Tibial nerve (tissue), 4 donors: ENCODE data around the gene PSTPIP1. TPM values are rescaled to one million over a fixed set of nuclear protein-coding genes. Genes with fewer than 3 reads are reported as not detected.
A peak's percentile ranks its signal among the peaks of the same experiment; 100 is the strongest.

Experiments
- DNase-seq, 2 donors: peaks; one replicate each; pipeline ENCODE4 v3.0.0-alpha.2; 2019; ENCODE audit warnings: low spot score in 2 of 2
- H3K27ac ChIP-seq, 4 donors: fragments of 200-600 bp; sonication (generic) in 3 of 4; one replicate each; pipeline ENCODE4 v1.5.1; 2017 to 2019; ENCODE audit warnings: mild to moderate bottlenecking in 1 of 4
- H3K27me3 ChIP-seq, 2 donors: fragments of 200-600 bp; sonication (generic) in 1 of 2; one replicate each; pipeline versions ENCODE4 v1.5.1 to v1.6.0; 2017 to 2019
- H3K36me3 ChIP-seq, 3 donors: fragments of 200-600 bp; sonication (generic); one replicate each; pipeline ENCODE4 v1.5.1; 2018 to 2019
- H3K4me1 ChIP-seq, 4 donors: fragments of 200-600 bp; sonication (generic) in 3 of 4; one replicate each; pipeline ENCODE4 v1.5.1; 2017 to 2019
- H3K4me3 ChIP-seq, 4 donors: fragments of 200-600 bp; sonication (generic) in 3 of 4; one replicate each; pipeline ENCODE4 v1.5.1; 2017 to 2019; ENCODE audit warnings: mild to moderate bottlenecking in 1 of 4, moderate library complexity in 1 of 4
- H3K9me3 ChIP-seq, 4 donors: fragments of 200-600 bp; sonication (generic) in 3 of 4; one replicate each; pipeline ENCODE4 v1.5.1; 2017 to 2019
- CTCF ChIP-seq, 5 experiments: fragments of 200-600 bp in 3 of 5; fragments of 450-650 bp in 2 of 5; sonication (generic) in 3 of 5; IDR thresholded peaks; one replicate each; pipeline ENCODE4 v1.5.1; 2016 to 2019; ENCODE audit warnings: antibody characterized with exemption in 5 of 5, mild to moderate bottlenecking in 3 of 5, moderate library complexity in 2 of 5
- EP300 ChIP-seq, 2 donors: sonication (generic); formaldehyde crosslinking; IDR thresholded peaks; one replicate each; pipeline ENCODE4 v1.6.1; 2017; ENCODE audit warnings: antibody characterized with exemption in 2 of 2, mild to moderate bottlenecking in 1 of 2
- POLR2A ChIP-seq, 2 donors: fragments of 450-650 bp; IDR thresholded peaks; one replicate each; pipeline ENCODE4 v1.6.1; 2017; ENCODE audit warnings: antibody characterized with exemption in 2 of 2, mild to moderate bottlenecking in 2 of 2, moderate library complexity in 2 of 2
- WGBS, 2 donors: methylation state at CpG; one replicate each; pipeline ENCODE4 v1.1.5; 2018; 5-methylcytosine and 5-hydroxymethylcytosine counted together
- total RNA-seq, 4 donors: library from RNA; depleted of rRNA; stranded (reverse); fragments of >200 nt; gene quantifications; one replicate each; pipeline ENCODE4 v1.1.0, GENCODE V29; 2016

The PSTPIP1 gene
- total RNA-seq, 4 donors from 2014 or later = 13.6 to 54.6 (median 19.3) TPM

- DNase-seq = no peak
- no peak overlapping the region for H3K27ac ChIP-seq
- H3K4me3 ChIP-seq = no peak overlapping the region
- H3K4me1 ChIP-seq = peaks cover 0 to 14% (median 1%) of the 10 kb centered on the region in 4 donors
- TF ChIP-seq EP300 (IDR thresholded peaks at IDR 0.05) (no peak), POLR2A (IDR thresholded peaks at IDR 0.05) (no peak), CTCF (IDR thresholded peaks at IDR 0.05) (no peak)
- WGBS, 2 donors = 79 to 95% methylated on average over 4 to 5 of the region's 6 CpGs
- H3K36me3 ChIP-seq = no peaks in the 10 kb centered on the region
- H3K27me3 ChIP-seq = no peaks in the 10 kb centered on the region
- H3K9me3 ChIP-seq = no peaks in the 10 kb centered on the region
Observed at GRCh38 chr15:77020348-77021087, 25.6 kb downstream of the PSTPIP1 start.

- H3K9me3 ChIP-seq = no peaks in the 10 kb centered on the region
- no peak overlapping the region for H3K4me3 ChIP-seq
- no peak for DNase-seq
- no peak for TF ChIP-seq POLR2A (IDR thresholded peaks at IDR 0.05)
- TF ChIP-seq EP300 (IDR thresholded peaks at IDR 0.05) = no peak
- TF ChIP-seq CTCF (IDR thresholded peaks at IDR 0.05) = no peak
- no peak overlapping the region for H3K27ac ChIP-seq
- H3K27me3 ChIP-seq = no peaks in the 10 kb centered on the region
- H3K4me1 ChIP-seq = peaks cover 0 to 9% (median 1%) of the 10 kb centered on the region in 4 donors
- WGBS, 2 donors = 80 to 86% methylated on average over 8 to 9 of the region's 9 CpGs
- no peaks in the 10 kb centered on the region for H3K36me3 ChIP-seq
Observed at GRCh38 chr15:77021088-77021481, 26.2 kb downstream of the PSTPIP1 start.

DNA sequence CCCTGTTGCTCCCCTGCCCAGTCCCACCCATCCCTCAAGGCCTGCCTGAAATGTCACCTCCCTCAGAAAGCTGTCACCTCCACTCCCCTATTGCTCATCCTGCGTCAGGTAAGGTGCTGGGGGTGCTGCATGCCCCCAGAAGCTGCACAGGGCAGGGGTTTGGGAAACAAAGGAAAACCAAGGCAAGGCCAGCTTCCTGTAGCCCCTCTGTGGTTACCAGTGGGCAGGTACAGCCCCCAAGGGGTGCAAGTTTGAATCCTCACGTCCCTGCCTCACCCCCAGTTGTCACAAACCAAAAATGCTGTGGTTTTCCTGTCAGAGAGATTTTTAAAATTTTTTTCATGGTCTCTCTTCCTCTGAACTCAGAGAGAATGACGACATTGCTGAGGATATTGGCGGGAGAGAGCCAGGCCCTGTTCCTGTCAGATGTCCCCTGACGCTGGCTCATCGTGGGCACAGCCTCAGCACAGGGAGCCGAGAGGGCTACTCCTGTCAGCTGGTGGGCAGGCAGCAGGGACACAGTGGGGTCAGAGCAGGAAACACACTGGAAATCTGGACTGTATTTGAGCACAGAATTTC, 27.0 kb downstream of the PSTPIP1 start:
- DNase-seq = no peak
- 63 to 73% methylated on average over 7 of the region's 7 CpGs for WGBS, 2 donors

GRCh38 chr15:77022646-77023575, 28.0 kb downstream of the PSTPIP1 start:
- no peak for DNase-seq
- no peaks in the 10 kb centered on the region for H3K9me3 ChIP-seq
- 90 to 94% methylated on average over 12 to 14 of the region's 14 CpGs for WGBS, 2 donors

More for the DNA sequence above, 27.0 kb downstream of the PSTPIP1 start:
- TF ChIP-seq POLR2A (IDR thresholded peaks at IDR 0.05) (no peak), EP300 (IDR thresholded peaks at IDR 0.05) (peak in 1 of 2 donors; percentile 38)
- Histone ChIP-seq H3K27me3 (no peaks in the 10 kb centered on the region), H3K4me3 (no peak overlapping the region), H3K36me3 (no peaks in the 10 kb centered on the region), H3K4me1 (peaks cover 0 to 6% (median 1%) of the 10 kb centered on the region in 4 donors), H3K9me3 (no peaks in the 10 kb centered on the region), H3K27ac (no peak overlapping the region)

More at GRCh38 chr15:77022646-77023575, 28.0 kb downstream of the PSTPIP1 start:
- Histone ChIP-seq H3K36me3 (no peaks in the 10 kb centered on the region), H3K27ac (no peak overlapping the region), H3K4me1 (peaks cover 0 to 7% (median 1%) of the 10 kb centered on the region in 4 donors), H3K27me3 (no peaks in the 10 kb centered on the region), H3K4me3 (no peak overlapping the region)
- TF ChIP-seq CTCF (IDR thresholded peaks at IDR 0.05) = no peak
- TF ChIP-seq EP300 (IDR thresholded peaks at IDR 0.05) = no peak
- TF ChIP-seq POLR2A (IDR thresholded peaks at IDR 0.05) = no peak
